ENCODE data around the gene BAIAP2. TPM values are rescaled to one million over a fixed set of nuclear protein-coding genes. Genes with fewer than 3 reads are reported as not detected.

BAIAP2 gene
- total RNA-seq, 1 donor from 2014 or later: 37.6 TPM

GRCh38 chr17:81059026-81059425 is 24.1 kb downstream of the BAIAP2 start:
- peaks cover 12% of the 10 kb centered on the region for H3K36me3 Mint-ChIP-seq (ENCODE audit: insufficient read depth)
- peaks cover 6% of the 10 kb centered on the region for H3K4me1 Mint-ChIP-seq (ENCODE audit: low read depth)
- no peak overlapping the region for H3K4me3 Mint-ChIP-seq (ENCODE audit: low read depth)
- no peak for DNase-seq (ENCODE audit: low spot score, unreplicated experiment)
- H3K27me3 Mint-ChIP-seq: no peaks in the 10 kb centered on the region
- H3K27ac Mint-ChIP-seq: no peak overlapping the region
- no peaks in the 10 kb centered on the region for H3K9me3 Mint-ChIP-seq (ENCODE audit: low read depth)
- TF ChIP-seq CTCF (IDR thresholded peaks at IDR 0.05; ENCODE audit: unreplicated experiment): no peak

- H3K27ac Mint-ChIP-seq: peak overlapping the region; percentile 59
- no peaks in the 10 kb centered on the region for H3K9me3 Mint-ChIP-seq (ENCODE audit: low read depth)
- no peaks in the 10 kb centered on the region for H3K27me3 Mint-ChIP-seq
- no peak overlapping the region for H3K4me3 Mint-ChIP-seq (ENCODE audit: low read depth)
- TF ChIP-seq CTCF (IDR thresholded peaks at IDR 0.05; ENCODE audit: unreplicated experiment): no peak
- H3K36me3 Mint-ChIP-seq (ENCODE audit: insufficient read depth): peaks cover 12% of the 10 kb centered on the region
- DNase-seq (ENCODE audit: low spot score, unreplicated experiment): no peak
- H3K4me1 Mint-ChIP-seq (ENCODE audit: low read depth): peaks cover 6% of the 10 kb centered on the region
These were observed 25.5 kb downstream of the BAIAP2 start for GRCh38 chr17:81060416-81060815.

- H3K4me1 Mint-ChIP-seq (ENCODE audit: low read depth): peaks cover 6% of the 10 kb centered on the region
- no peak for DNase-seq (ENCODE audit: low spot score, unreplicated experiment)
- H3K27ac Mint-ChIP-seq: peak overlapping the region; percentile 85
- no peaks in the 10 kb centered on the region for H3K27me3 Mint-ChIP-seq
- TF ChIP-seq CTCF (IDR thresholded peaks at IDR 0.05; ENCODE audit: unreplicated experiment): no peak
- H3K4me3 Mint-ChIP-seq (ENCODE audit: low read depth): no peak overlapping the region
- H3K9me3 Mint-ChIP-seq (ENCODE audit: low read depth): no peaks in the 10 kb centered on the region
- peaks cover 12% of the 10 kb centered on the region for H3K36me3 Mint-ChIP-seq (ENCODE audit: insufficient read depth)
These were observed 26.2 kb downstream of the BAIAP2 start for GRCh38 chr17:81061027-81061735.

- peaks cover 4% of the 10 kb centered on the region for H3K4me1 Mint-ChIP-seq (ENCODE audit: low read depth)
- H3K36me3 Mint-ChIP-seq (ENCODE audit: insufficient read depth): peaks cover 12% of the 10 kb centered on the region
- no peaks in the 10 kb centered on the region for H3K9me3 Mint-ChIP-seq (ENCODE audit: low read depth)
- H3K27ac Mint-ChIP-seq: no peak overlapping the region
- no peak for TF ChIP-seq CTCF (IDR thresholded peaks at IDR 0.05; ENCODE audit: unreplicated experiment)
- H3K27me3 Mint-ChIP-seq: no peaks in the 10 kb centered on the region
- DNase-seq (ENCODE audit: low spot score, unreplicated experiment): no peak
- no peak overlapping the region for H3K4me3 Mint-ChIP-seq (ENCODE audit: low read depth)
These were observed 27.2 kb downstream of the BAIAP2 start for GRCh38 chr17:81062014-81062780.

- Mint-ChIP-seq H3K9me3 (ENCODE audit: low read depth) (no peaks in the 10 kb centered on the region), H3K4me1 (ENCODE audit: low read depth) (no peaks in the 10 kb centered on the region), H3K4me3 (ENCODE audit: low read depth) (no peak overlapping the region)
These were observed 28.4 kb downstream of the BAIAP2 start for GRCh38 chr17:81063106-81064093.

More at GRCh38 chr17:81063106-81064093, 28.4 kb downstream of the BAIAP2 start:
- Mint-ChIP-seq H3K27ac (peak overlapping the region; percentile 81), H3K36me3 (ENCODE audit: insufficient read depth) (peaks cover 12% of the 10 kb centered on the region), H3K27me3 (no peaks in the 10 kb centered on the region)
- DNase-seq (ENCODE audit: low spot score, unreplicated experiment): no peak
- TF ChIP-seq CTCF (IDR thresholded peaks at IDR 0.05; ENCODE audit: unreplicated experiment): no peak

All from progenitor cell of endocrine pancreas (in vitro differentiated cells).